OCI-LY3 (cell line): ENCODE measurements around the gene SPTBN4.
A peak's percentile ranks its signal among the peaks of the same experiment; 100 is the strongest.
"Not testable (repeated sequence)": the region's sequence is repeated elsewhere in the genome, so short reads cannot be mapped to it uniquely, and the experiment has no call there.

Source experiments
- H2AFZ ChIP-seq: fragments of 200-600, 300-600 bp; shearing (Covaris generic); 2 replicates; pipeline ENCODE4 v1.6.0; 2014; ENCODE audit warnings: antibody characterized with exemption, low read depth, low read length
- H3K27ac ChIP-seq: fragments of 200-600, 300-600 bp; sonication (generic); 2 replicates; pipeline ENCODE4 v1.5.1; 2014; ENCODE audit warnings: mild to moderate bottlenecking, low read length, moderate library complexity, mixed read lengths
- H3K27me3 ChIP-seq: fragments of 200-600, 300-600 bp; sonication (generic); 2 replicates; pipeline ENCODE4 v1.6.1; 2014; ENCODE audit warnings: low read depth, low read length, mixed read lengths
- H3K36me3 ChIP-seq: fragments of 200-600, 300-600 bp; sonication (generic); replicated peaks from 2 replicates; pipeline ENCODE3; 2014; ENCODE audit warnings: low read depth, low read length, mixed read lengths
- H3K4me1 ChIP-seq: fragments of 300-600, 200-600 bp; sonication (generic); 2 replicates; pipeline ENCODE4 v1.6.1; 2014; ENCODE audit warnings: low read length, mixed read lengths
- H3K4me2 ChIP-seq: fragments of 200-600, 300-600 bp; sonication (generic); 2 replicates; pipeline ENCODE4 v1.6.1; 2014; ENCODE audit warnings: low read length, mixed read lengths
- H3K4me3 ChIP-seq: fragments of 300-600, 200-600 bp; sonication (generic); 2 replicates; pipeline ENCODE4 v1.5.1; 2014; ENCODE audit warnings: antibody characterized with exemption, mild to moderate bottlenecking, low read length, moderate library complexity
- H3K79me2 ChIP-seq: fragments of 300-600, 200-600 bp; shearing (Covaris generic); 2 replicates; pipeline ENCODE4 v1.6.1; 2014; ENCODE audit warnings: mild to moderate bottlenecking, low read length, mixed read lengths
- H3K9ac ChIP-seq: fragments of 300-600, 200-600 bp; shearing (Covaris generic); 2 replicates; pipeline ENCODE4 v1.6.0; 2014; ENCODE audit warnings: mild to moderate bottlenecking, low read length, moderate library complexity
- H3K9me3 ChIP-seq: fragments of 200-600, 300-600 bp; shearing (Covaris generic); 2 replicates; pipeline ENCODE4 v1.6.1; 2014; ENCODE audit warnings: low read length, mixed read lengths; ENCODE audit not compliant: insufficient read depth
- H4K20me1 ChIP-seq: fragments of 200-600, 300-600 bp; sonication (generic); 2 replicates; pipeline ENCODE4 v1.6.1; 2016; ENCODE audit warnings: low read length, mixed read lengths; ENCODE audit not compliant: insufficient read depth
- CTCF ChIP-seq: fragments of 200-600, 300-600 bp; sonication (generic); IDR thresholded peaks from 2 replicates; pipeline ENCODE4 v1.5.1; 2014; ENCODE audit warnings: antibody characterized with exemption, low read length, low read depth
- EZH2phosphoT487 ChIP-seq: fragments of 200-600 bp; shearing (Covaris generic); IDR thresholded peaks from 2 replicates; pipeline ENCODE4 v1.6.1; 2018; ENCODE audit warnings: antibody characterized with exemption, mixed run types, low read depth

SPTBN4 gene

GRCh38 chr19:40457953-40458596 lies 8.7 kb upstream of the SPTBN4 start:
- Histone ChIP-seq H3K4me1 (peaks cover 15% of the 10 kb centered on the region), H3K9ac (no peak overlapping the region), H3K4me2 (no peak overlapping the region), H3K4me3 (no peak overlapping the region), H3K79me2 (no peaks in the 10 kb centered on the region), H3K9me3 (no peaks in the 10 kb centered on the region), H3K36me3 (peaks cover 4% of the 10 kb centered on the region), H3K27ac (no peak overlapping the region), H4K20me1 (no peaks in the 10 kb centered on the region), H3K27me3 (no peaks in the 10 kb centered on the region), H2AFZ (no peak overlapping the region)
- no peak for TF ChIP-seq CTCF
- TF ChIP-seq EZH2phosphoT487, result no peak

GRCh38 chr19:40458597-40458974 lies 8.2 kb upstream of the SPTBN4 start:
- no peak overlapping the region for H3K4me2 ChIP-seq
- no peak overlapping the region for H3K4me3 ChIP-seq
- no peak overlapping the region for H3K27ac ChIP-seq
- peaks cover 4% of the 10 kb centered on the region for H3K36me3 ChIP-seq
- no peaks in the 10 kb centered on the region for H3K27me3 ChIP-seq
- peaks cover 18% of the 10 kb centered on the region for H3K4me1 ChIP-seq
- no peaks in the 10 kb centered on the region for H3K9me3 ChIP-seq
- no peaks in the 10 kb centered on the region for H4K20me1 ChIP-seq
- H3K9ac ChIP-seq, result no peak overlapping the region
- TF ChIP-seq CTCF, result no peak
- TF ChIP-seq EZH2phosphoT487, result no peak
- H3K79me2 ChIP-seq, result no peaks in the 10 kb centered on the region
- H2AFZ ChIP-seq, result no peak overlapping the region

GRCh38 chr19:40460185-40460584 lies 6.6 kb upstream of the SPTBN4 start:
- H3K27me3 ChIP-seq, result no peaks in the 10 kb centered on the region
- TF ChIP-seq CTCF, result no peak
- no peaks in the 10 kb centered on the region for H4K20me1 ChIP-seq
- H3K9ac ChIP-seq, result no peak overlapping the region
- no peak overlapping the region for H3K27ac ChIP-seq
- H3K36me3 ChIP-seq, result peaks cover 4% of the 10 kb centered on the region
- H3K9me3 ChIP-seq, result no peaks in the 10 kb centered on the region
- H3K4me3 ChIP-seq, result no peak overlapping the region
- no peaks in the 10 kb centered on the region for H3K79me2 ChIP-seq
- H3K4me1 ChIP-seq, result peaks cover 27% of the 10 kb centered on the region
- H3K4me2 ChIP-seq, result no peak overlapping the region
- no peak overlapping the region for H2AFZ ChIP-seq

- peak overlapping the region; percentile 46 for H3K4me2 ChIP-seq
- H3K79me2 ChIP-seq, result no peaks in the 10 kb centered on the region
- H3K9ac ChIP-seq, result no peak overlapping the region; the same call in 1 of the 2 replicates
- peaks cover 33% of the 10 kb centered on the region for H3K4me1 ChIP-seq
- no peak for TF ChIP-seq EZH2phosphoT487
- TF ChIP-seq CTCF, result no peak
- H3K4me3 ChIP-seq, result 0 out of 2 replicates have a peak overlapping the region, but pooled peaks have one; percentile 2
- peaks cover 4% of the 10 kb centered on the region for H3K36me3 ChIP-seq
- H3K27ac ChIP-seq, result peak overlapping the region; percentile 18
- no peaks in the 10 kb centered on the region for H4K20me1 ChIP-seq
- no peak overlapping the region for H2AFZ ChIP-seq
- no peaks in the 10 kb centered on the region for H3K27me3 ChIP-seq
- no peaks in the 10 kb centered on the region for H3K9me3 ChIP-seq
Measured at GRCh38 chr19:40461669-40462221, 5.1 kb upstream of the SPTBN4 start.

GRCh38 chr19:40463587-40464037 lies 3.2 kb upstream of the SPTBN4 start:
- H2AFZ ChIP-seq, H3K27ac ChIP-seq, H3K36me3 ChIP-seq, H3K4me3 ChIP-seq, H3K79me2 ChIP-seq, H3K9ac ChIP-seq, H3K4me2 ChIP-seq, H3K27me3 ChIP-seq, H4K20me1 ChIP-seq, H3K9me3 ChIP-seq: not testable (repeated sequence)
- H3K4me1 ChIP-seq, result peaks cover 33% of the 10 kb centered on the region
